ENCODE measurements around the gene GUK1.

The GUK1 gene

DNA sequence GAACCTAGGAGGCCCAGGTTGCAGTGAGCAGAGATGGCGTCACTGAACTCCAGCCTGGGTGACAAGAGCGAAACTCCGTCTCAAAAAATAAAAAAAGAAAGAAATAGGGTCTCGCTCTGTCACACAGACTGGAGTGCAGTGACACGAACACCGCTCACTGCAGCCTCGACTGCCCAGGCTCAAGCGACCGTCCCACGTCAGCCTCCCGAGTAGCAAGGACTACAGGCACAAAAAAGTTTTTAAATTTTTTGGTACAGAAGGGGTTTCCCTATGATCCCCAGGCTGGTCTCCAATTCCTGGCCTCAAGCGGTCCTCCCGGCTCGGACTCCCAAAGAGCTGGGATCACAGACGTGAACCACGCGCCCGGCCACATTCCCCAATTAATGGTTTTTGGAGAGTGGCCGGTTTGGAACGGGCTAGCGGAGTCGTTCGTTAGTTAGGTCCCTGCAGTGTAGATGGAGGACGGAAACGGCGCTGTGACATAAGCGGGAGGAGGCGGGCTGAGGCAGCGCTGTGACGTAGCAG lies 611 bp upstream of the GUK1 start:
- DNase-seq, result no peak

GRCh38 chr1:228140724-228141225 lies 696 bp downstream of the GUK1 start:
- DNase-seq, result no peak

DNA sequence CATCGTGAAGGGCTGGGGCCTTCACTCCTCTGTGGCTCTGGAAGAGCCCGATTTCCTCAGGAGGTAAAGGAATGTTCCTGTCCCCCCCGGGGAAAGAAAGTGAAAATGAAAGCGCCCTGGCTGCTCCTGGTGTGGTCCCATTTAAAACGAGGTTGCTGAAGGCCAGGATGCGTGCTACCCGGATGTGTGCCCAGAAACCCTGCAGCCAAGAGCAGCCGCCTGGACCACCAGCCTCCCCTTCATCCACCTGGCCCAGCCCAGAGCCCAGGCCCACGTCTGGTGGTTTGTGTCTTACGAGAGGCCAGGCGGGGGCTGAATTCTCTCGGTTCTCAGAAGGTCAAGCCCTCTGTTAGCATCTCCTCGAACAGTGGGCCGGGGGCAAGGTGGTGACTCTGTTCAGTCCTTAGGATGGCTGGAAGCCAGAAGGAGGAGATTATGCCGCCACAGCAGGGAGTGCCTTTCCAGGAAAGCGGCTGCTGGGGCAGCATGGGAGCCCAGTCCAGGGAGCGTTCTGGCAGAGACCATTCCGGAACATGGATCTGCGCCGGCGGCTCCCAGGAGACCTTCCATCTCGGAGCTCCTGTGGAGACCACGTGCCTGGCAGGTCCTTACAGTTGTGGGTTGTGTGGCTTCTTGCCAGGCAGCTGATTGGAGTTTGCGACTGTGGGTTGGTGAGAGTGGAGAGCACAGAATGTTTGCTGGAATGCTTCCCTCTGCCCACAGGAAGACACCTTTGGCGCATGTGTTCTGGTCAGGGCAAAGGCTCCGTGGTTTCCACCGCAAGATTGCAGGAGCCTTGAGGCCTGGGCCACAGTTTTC lies 1.4 kb downstream of the GUK1 start:
- DNase-seq, result peak; percentile 28

DNA sequence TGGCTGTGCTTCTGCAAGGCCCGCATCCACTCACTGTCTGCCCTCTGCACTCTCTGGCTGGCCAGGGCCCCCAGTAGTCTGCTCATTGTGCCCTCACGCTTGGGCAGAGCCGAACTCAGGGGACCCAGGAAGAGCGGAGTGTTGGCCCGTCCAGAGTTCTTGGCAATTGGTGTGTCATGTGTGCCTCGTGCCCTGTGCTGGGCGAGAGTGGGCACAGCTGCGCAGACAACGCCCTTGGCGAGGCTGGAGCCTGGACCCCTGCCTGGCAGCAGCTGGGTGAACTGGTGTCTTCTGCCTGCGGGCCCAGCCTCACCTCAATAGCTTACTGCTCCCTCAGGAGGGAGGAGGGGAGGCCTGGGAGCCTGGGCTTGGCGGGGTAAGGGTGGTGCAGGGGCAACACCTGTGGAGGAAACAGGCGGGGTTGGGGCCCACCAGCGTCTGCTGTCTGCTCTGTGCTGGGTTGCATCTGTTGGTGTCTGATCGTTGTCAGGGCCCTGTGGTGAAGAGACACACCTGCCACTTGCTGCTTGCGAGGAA lies 2.1 kb downstream of the GUK1 start:
- no peak for DNase-seq

DNA sequence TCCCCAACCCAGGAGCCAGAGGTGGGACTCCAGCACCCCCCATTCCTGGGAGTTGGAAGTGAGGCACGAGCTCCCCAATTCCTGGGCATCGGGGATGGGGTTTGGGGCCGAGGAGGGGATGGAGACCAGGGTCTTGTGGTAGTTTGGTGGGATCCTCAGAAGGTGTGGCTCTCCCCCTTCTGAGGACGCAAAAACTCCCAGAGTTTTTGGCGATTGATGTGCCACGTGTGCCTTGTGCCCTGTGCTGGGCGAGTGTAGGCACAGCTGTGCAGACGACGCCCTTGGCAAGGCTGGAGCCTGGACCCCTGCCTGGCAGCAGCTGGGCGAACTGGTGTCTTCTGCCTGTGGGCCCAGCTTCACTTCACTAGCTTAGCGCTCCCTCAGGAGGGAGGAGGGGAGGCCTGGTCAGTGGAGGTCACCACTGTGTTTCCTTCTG lies 2.6 kb downstream of the GUK1 start:
- DNase-seq, result no peak

GRCh38 chr1:228143480-228144192 lies 3.6 kb downstream of the GUK1 start:
- no peak for DNase-seq

- DNase-seq, result no peak
Measured at GRCh38 chr1:228144193-228144992, 4.3 kb downstream of the GUK1 start.

DNA sequence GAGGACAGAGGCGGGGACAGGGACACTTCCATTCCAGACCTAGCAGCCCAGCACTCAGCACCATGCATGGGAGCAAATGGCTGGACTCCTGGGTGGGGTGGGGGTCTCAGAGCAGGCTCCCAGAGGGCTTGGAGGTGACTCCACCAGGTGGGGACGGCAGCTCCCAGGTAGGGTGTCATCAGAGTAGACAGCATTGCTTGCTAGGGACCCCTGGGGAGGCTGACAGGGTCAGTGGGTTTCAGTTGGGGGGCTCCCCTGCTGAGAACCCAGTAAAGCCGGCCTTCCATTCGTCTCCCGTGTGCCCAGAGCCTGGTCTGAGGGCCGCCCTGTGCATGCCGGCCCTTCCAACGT lies 4.9 kb downstream of the GUK1 start:
- no peak for DNase-seq

- no peak for DNase-seq
Measured at GRCh38 chr1:228145463-228146416, 5.7 kb downstream of the GUK1 start.

GRCh38 chr1:228146417-228147150 lies 6.5 kb downstream of the GUK1 start:
- no peak for DNase-seq

- DNase-seq, result no peak
Measured at GRCh38 chr1:228147151-228147693, 7.1 kb downstream of the GUK1 start.

DNA sequence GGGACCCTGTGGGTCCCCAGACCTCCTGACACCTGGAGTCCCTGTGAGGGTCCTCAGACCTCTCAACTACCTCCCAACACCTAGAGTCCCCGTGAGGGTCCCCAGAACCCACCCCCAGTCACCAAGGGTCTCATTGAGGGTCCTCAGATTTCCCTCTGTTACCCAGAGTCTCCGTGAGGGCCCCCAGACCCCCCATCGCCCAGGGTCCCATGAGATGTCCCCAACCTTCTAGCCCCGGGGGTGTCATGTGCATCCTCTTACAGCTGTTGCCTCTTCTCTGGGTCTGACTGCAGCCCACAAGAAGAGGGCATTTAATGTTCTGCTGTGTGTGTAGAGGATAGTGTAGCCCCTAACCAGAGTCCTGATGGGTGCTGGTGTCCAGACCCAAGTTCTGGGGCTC lies 7.7 kb downstream of the GUK1 start:
- no peak for DNase-seq

DNA sequence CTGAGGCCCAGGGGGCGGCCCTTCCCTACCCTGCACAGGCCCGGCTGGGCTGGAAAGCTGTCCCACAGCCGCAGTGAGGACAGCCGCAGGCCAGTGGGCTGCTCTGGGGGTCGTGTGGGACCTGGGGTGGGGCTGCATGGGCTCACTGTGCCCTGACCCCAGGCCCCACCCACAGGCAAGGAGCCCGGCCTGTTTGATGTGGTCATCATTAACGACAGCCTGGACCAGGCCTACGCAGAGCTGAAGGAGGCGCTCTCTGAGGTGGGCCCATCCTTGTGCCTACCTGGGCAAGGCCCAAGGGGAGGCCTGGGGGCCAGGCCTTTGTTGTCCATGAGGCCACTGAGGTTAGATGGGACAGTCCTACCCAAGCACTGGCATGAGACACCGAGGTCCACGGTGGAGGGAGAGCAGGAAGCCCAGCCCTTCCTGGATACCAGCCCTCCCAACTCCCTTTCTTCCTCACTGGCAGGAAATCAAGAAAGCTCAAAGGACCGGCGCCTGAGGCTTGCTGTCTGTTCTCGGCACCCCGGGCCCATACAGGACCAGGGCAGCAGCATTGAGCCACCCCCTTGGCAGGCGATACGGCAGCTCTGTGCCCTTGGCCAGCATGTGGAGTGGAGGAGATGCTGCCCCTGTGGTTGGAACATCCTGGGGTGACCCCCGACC lies 8.2 kb downstream of the GUK1 start:
- no peak for DNase-seq

- no peak for DNase-seq
Measured at GRCh38 chr1:228148935-228149405, 8.9 kb downstream of the GUK1 start.

DNA sequence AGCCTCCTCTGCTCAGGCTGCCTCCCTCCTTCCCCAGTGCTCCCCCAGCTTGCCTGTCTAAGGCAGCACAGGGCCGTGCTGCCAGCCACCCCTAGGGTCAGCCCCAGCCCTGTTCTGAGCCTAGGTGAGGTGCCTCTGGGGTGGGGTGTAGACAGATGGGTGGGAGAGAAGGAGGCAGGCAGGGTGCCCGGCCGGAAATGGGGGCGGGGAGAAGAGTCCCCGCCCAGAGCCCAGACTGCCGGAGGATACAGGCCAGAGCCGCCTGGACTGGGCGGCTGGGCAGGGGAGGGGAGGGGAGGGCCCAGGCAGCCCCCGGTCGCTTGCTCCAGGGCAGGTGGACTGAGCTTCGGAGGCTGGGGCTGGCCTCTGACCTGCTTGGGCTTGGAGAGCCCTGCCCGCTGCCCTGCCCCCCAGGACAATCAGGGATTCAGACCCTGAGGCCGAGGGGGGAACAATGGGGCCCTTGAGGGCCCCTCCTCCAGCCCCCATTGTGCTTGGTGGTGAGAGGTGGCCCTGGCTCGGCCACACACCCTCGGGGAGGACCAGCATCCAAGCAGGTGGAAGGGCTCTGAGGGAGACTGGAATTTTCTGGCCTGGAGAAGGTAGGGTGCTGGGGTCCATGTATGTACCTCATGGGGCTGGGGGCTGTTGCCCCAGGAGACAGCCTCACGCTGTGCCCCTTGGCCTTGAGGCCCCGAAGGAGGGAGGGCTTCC lies 9.5 kb downstream of the GUK1 start, which contains the start of gene GJC2:
TSS of gene GJC2 (plus strand) at position 525 of the 714 bp plus-strand sequence. CDS start 7,829 bp downstream, outside the sequence.
- peak; percentile 20 for DNase-seq

DNA sequence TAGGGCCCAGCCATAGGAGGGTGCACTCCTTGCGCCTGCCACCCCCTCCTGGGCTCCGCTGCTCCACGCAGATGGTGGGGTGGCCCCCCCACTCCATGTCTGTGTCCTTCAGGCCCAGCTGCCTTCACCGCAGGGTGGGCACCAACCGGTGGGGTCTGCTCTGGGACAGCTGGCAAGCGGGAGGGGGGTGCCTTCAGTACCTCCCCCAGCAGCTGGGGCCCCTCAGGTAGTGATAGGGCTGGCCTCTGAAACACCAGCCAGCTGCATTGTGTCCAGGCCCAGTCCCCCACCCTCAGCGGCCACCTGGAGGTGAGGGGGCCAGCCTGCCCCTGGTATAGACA lies 10.0 kb downstream of the GUK1 start:
- DNase-seq, result peak; percentile 23

DNA sequence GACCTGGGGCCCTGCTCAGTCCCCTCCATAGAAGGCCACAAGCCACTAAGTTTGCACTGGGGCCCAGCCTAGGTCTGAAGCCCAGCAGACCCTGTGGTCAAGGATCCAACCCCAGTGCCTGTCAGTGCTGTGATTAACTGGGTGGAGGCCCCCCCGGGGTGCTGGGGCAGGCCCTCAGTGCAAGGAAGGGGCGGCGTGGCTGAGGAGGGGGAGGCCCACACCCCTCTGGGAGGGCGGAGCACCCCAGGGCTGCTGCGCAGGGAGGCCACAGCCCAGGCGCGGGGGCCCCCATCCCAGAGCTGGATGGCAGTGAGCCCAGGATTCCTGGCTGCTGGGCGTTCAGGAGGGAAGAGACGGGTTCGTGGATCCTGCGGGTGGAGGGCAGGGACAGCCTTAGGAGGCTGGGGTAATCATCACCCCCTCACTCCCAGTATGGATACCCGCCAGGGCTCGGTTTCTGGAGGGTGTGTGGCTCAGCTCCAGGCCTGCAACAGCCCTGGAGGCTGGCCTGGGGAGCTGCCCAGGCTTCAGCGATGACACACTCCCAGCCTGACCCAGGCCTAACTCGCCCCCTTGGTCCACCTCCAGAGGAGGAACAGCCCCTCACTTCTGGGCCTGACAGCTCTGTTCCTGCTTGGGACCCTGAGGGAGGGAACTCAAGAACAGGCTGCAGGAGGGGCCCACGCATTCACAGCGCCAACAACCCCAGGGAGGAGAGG lies 10.5 kb downstream of the GUK1 start:
- peak; percentile 25 for DNase-seq

GRCh38 chr1:228151180-228151925 lies 11.3 kb downstream of the GUK1 start:
- DNase-seq, result no peak

All from activated CD4-positive, CD25-positive, alpha-beta regulatory T cell treated with anti-CD3 and anti-CD28 coated beads, Interleukin-2, amount 50 U/mL, for 72 hours (primary cell).